GM10248 (cell line): ENCODE results near the gene MARK2.

Experiments
- CTCF ChIA-PET: fragments of 300-600 bp; sonication (Branson Sonifier 250); formaldehyde crosslinking; extraction: SDS; loops from one replicate; lab custom pipeline; 2021; ENCODE audit warnings: antibody characterized with exemption; lab: Yijun Ruan, JAX
- POLR2A ChIA-PET: fragments of 350-650 bp; sonication (Branson Sonifier 250); formaldehyde crosslinking; extraction: SDS; loops from one replicate; lab custom pipeline; 2020; ENCODE audit warnings: antibody characterized with exemption; lab: Yijun Ruan, JAX
- DNase-seq: peaks from one replicate; pipeline ENCODE4 v3.0.0; 2012; ENCODE audit errors: extremely low spot score
- CTCF ChIP-seq: IDR thresholded peaks from 2 replicates; pipeline ENCODE4 v1.5.1; 2012; ENCODE audit warnings: mild to moderate bottlenecking, low read depth; ENCODE audit errors: extremely low read depth, missing control alignments, control extremely low read depth

The MARK2 gene

GRCh38 chr11:63837027-63837688 is 1.8 kb upstream of the MARK2 start:
- CTCF ChIA-PET: interaction anchor here (0.6 to 9.3 kb wide), 52 partner anchors 8 to 358 kb away, joined by 3 to 129 read pairs (median 6); partner anchors contain the start of genes COX8A, NAA40, RCOR2 and RTN3
- DNase-seq: peak; percentile 76
- TF ChIP-seq CTCF: peak; percentile 90
- POLR2A ChIA-PET: no interaction called here

GRCh38 chr11:63837739-63838138 is 1.2 kb upstream of the MARK2 start:
- ChIA-PET POLR2A (no interaction called here), CTCF (interaction anchor here (0.6 to 9.3 kb wide), 45 partner anchors 8 to 359 kb away, joined by 3 to 129 read pairs (median 6); partner anchors contain the start of genes COX8A, NAA40, RCOR2 and RTN3)
- TF ChIP-seq CTCF: no peak
- no peak for DNase-seq

DNA sequence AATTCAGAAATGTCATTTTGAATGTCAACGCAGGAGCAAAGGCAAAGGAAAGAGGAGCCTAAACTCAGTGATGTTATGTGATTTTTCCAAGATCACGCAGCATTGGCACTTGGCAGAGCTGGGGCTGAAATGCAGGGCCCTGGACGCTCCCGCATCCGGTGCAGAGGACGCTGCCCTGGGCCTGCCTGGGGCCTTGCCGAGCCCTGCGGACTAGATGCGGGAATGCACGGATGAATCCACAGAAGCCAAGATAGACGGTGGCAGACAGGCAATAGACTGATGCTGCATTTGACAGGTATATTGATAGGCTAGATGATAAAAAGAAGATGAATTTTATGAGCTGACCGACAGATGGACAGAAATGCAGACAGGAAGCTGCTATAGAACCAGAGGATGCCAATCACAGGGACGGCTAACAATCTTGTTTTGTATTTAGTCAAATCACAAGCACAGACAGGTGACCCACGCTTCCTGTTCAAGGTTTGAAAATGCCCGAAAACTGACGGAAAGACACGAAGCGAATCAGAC is 696 bp upstream of the MARK2 start:
- no peak for DNase-seq
- TF ChIP-seq CTCF: no peak
- ChIA-PET POLR2A (interaction anchor here (0.8 to 1.0 kb wide), 5 partner anchors 10 to 35 kb away, joined by 3 to 8 read pairs (median 4); no protein-coding TSS in a partner anchor), CTCF (interaction anchor here (0.6 to 9.3 kb wide), 40 partner anchors 9 to 957 kb away, joined by 3 to 129 read pairs (median 8); partner anchors contain the start of genes RCOR2, RTN3, SLC3A2 and SPINDOC)

DNA sequence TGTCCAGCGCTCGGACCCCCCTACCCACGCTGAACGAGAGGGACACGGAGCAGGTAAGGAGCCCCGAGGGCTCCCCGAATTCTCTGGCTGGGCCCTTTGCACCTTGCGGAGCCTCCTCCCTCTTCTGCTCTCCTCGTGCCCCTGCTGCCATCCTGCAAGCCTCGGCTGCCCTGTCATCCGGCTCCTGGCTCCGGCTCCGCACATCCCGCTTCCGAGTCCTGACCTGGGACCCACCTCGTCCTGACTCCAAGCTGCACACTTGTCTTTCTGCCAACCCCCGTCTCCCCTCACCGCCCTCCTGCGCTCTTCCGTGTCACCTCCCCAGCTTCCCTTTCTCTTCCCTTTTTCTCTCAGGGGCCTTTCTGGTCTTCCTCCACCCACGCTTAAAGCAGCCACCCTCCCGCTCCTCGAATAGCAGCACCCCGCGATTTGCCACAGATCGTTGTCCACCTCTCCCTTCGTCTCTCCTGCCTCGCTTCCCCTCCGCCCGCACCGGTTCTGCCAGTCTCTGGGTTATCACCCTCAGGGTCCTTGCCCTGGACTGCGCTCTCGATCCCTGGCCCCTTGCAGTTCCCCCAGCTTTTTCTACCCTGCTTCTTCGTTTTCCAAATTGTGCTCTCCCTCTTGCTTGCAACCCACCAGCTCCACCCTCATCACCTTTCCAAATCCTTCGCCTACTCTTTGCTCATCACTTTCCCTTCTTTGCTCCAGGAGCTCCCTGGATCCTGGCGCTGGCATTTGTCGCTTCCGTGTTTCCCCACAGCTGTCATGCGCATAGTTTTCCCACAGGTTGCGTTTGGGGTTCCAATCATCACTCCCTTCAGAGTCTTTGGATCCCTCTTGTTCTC is 822 bp downstream of the MARK2 start:
- ChIA-PET CTCF (interaction anchor here (0.9 to 9.3 kb wide), 7 partner anchors 11 to 104 kb away, joined by 3 to 129 read pairs (median 8); no protein-coding TSS in a partner anchor), POLR2A (interaction anchor here (1.0 kb wide), 1 partner anchor 16 kb away, joined by 3 read pairs; no protein-coding TSS in a partner anchor)
- peak; percentile 32 for DNase-seq
- TF ChIP-seq CTCF: no peak

DNA sequence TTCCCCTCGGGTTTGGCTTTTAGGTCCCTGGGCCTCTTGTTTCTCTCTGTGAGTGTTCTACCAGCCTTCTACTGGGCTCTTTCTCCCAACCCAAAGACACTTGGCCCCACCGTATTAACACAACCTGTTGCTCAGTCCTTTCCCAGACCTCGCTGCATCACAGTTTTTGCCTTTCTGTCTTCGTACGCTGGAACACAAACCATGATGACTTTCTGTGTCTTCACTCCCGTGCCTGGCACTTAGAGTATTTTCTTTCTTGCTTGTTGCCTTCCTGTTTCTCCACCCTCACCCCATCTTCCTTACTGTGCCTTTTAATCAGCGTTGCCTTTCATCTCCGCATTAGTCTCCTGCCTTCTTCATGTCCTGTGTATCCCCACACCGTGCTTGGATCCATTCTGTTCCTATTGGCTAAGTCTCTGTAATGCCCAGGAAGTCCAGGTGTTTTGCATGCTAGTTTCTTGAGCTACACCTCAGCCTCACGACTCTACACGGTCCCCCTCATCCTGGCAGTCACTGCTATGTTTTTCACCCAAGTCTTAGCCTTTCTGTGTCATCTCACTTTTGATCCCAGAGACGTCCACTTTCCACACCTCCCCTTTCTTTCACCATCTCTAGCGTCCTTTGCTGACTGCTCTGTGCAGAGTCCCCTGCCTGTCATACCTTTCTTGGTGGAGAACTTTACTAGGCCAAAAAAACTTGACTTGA is 1.6 kb downstream of the MARK2 start:
- CTCF ChIA-PET: interaction anchor here (0.9 to 9.3 kb wide), 4 partner anchors 12 to 104 kb away, joined by 3 to 129 read pairs (median 49); no protein-coding TSS in a partner anchor

More for the DNA sequence above, 1.6 kb downstream of the MARK2 start:
- TF ChIP-seq CTCF: no peak
- POLR2A ChIA-PET: interaction anchor here (1.0 kb wide), 1 partner anchor 15 kb away, joined by 3 read pairs; no protein-coding TSS in a partner anchor
- no peak for DNase-seq
